OCI-LY3 (cell line): ENCODE results near the gene FBXO45.

Experiments
- EZH2phosphoT487 ChIP-seq: fragments of 200-600 bp; shearing (Covaris generic); IDR thresholded peaks from 2 replicates; pipeline ENCODE4 v1.6.1; 2018; ENCODE audit warnings: antibody characterized with exemption, mixed run types, low read depth
- TF ChIP-seq, protein P1 (sequence below): fragments of 200-600, 300-600 bp; sonication (generic); IDR thresholded peaks from 2 replicates; pipeline ENCODE4 v1.5.1; 2014; ENCODE audit warnings: antibody characterized with exemption, low read length, low read depth

- no peak for TF ChIP-seq EZH2phosphoT487
- TF ChIP-seq, protein P1, sequence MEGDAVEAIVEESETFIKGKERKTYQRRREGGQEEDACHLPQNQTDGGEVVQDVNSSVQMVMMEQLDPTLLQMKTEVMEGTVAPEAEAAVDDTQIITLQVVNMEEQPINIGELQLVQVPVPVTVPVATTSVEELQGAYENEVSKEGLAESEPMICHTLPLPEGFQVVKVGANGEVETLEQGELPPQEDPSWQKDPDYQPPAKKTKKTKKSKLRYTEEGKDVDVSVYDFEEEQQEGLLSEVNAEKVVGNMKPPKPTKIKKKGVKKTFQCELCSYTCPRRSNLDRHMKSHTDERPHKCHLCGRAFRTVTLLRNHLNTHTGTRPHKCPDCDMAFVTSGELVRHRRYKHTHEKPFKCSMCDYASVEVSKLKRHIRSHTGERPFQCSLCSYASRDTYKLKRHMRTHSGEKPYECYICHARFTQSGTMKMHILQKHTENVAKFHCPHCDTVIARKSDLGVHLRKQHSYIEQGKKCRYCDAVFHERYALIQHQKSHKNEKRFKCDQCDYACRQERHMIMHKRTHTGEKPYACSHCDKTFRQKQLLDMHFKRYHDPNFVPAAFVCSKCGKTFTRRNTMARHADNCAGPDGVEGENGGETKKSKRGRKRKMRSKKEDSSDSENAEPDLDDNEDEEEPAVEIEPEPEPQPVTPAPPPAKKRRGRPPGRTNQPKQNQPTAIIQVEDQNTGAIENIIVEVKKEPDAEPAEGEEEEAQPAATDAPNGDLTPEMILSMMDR = no peak
These were observed 600 bp downstream of the FBXO45 start for GRCh38 chr3:196569003-196569516.
